ENCODE measurements around the gene RYR2. TPM values are rescaled to one million over a fixed set of nuclear protein-coding genes. Genes with fewer than 3 reads are reported as not detected.

Gene RYR2
- total RNA-seq, 1 experiment from 2014 or later = 3.4 TPM

GRCh38 chr1:237788069-237788468 is 746.1 kb downstream of the RYR2 start:
- Histone ChIP-seq H3K9me3 (ENCODE audit: control insufficient read depth, low read depth, low read length) (no peaks in the 10 kb centered on the region), H3K23ac (ENCODE audit: insufficient read length, low read depth, low read length) (no peak overlapping the region), H2BK12ac (ENCODE audit: insufficient read length, low read depth, low read length) (no peak overlapping the region), H3K27ac (ENCODE audit: insufficient read length, low read depth, low read length) (no peak overlapping the region), H3K9ac (ENCODE audit: extremely low read depth, insufficient read length, low read length) (no peak overlapping the region), H2BK15ac (ENCODE audit: low read depth, low read length) (no peak overlapping the region), H3T11ph (ENCODE audit: low read length) (no peak overlapping the region), H3K4me1 (ENCODE audit: insufficient read depth, low read length) (0 out of 2 replicates have a peak, but pooled peaks cover 4% of the 10 kb centered on the region), H3K79me2 (ENCODE audit: insufficient read depth, low read length) (no peaks in the 10 kb centered on the region), H3K4ac (ENCODE audit: low read depth, low read length) (no peak overlapping the region), H3K79me1 (ENCODE audit: insufficient read depth, low read depth, low read length, poor library complexity, severe bottlenecking) (no peaks in the 10 kb centered on the region), H4K20me1 (ENCODE audit: control insufficient read depth, insufficient read depth, insufficient read length) (no peaks in the 10 kb centered on the region), H3K18ac (ENCODE audit: insufficient read length, low read depth, low read length) (no peak overlapping the region), H2BK120ac (ENCODE audit: low read depth, low read length, poor library complexity, severe bottlenecking) (no peak overlapping the region), H3K27me3 (ENCODE audit: insufficient read depth, low read length) (no peaks in the 10 kb centered on the region), H3K14ac (ENCODE audit: insufficient read depth, low read length) (no peak overlapping the region), H4K8ac (replicated peaks; ENCODE audit: insufficient read length, low read depth, low read length) (no peak overlapping the region), H4K5ac (ENCODE audit: insufficient read length, low read depth, low read length) (no peak overlapping the region), H3K56ac (ENCODE audit: insufficient read length, low read depth, low read length) (no peak overlapping the region), H2BK5ac (ENCODE audit: insufficient read length, low read length) (no peak overlapping the region), H3K4me2 (ENCODE audit: insufficient read depth, insufficient read length, low read length) (no peak overlapping the region), H2AK5ac (ENCODE audit: insufficient read length, low read length) (no peak overlapping the region), H3K23me2 (ENCODE audit: insufficient read length, low read depth, low read length, poor library complexity, severe bottlenecking) (no peaks in the 10 kb centered on the region), H2AFZ (ENCODE audit: low read length) (no peak overlapping the region), H4K91ac (ENCODE audit: insufficient read length, low read depth, low read length) (no peak overlapping the region), H2BK20ac (ENCODE audit: low read depth, low read length, poor library complexity, severe bottlenecking) (no peak overlapping the region)
- no peak for TF ChIP-seq CTCF (conservative IDR thresholded peaks at IDR 0.05)
- no CpG with 5 or more reads among the region's 3 CpGs for WGBS (ENCODE audit: extremely low coverage, insufficient read length, low lambda C conversion rate)
- DNase-seq = no peak
- no peak overlapping the region for H3K4me3 Mint-ChIP-seq
- H3K27me3 Mint-ChIP-seq (ENCODE audit: low read depth) = no peaks in the 10 kb centered on the region
- H3K27ac Mint-ChIP-seq = peak overlapping the region in 1 of 3 experiments; percentile 50; a peak in 2 of 7 replicates
- peaks cover 0 to 6% (median 4%) of the 10 kb centered on the region in 3 experiments; a peak in 3 of 7 replicates for H3K36me3 Mint-ChIP-seq (ENCODE audit: insufficient read depth in 1 of 3, low read depth in 3 of 3)
- peaks cover 9% of the 10 kb centered on the region in 2 experiments for H3K4me1 Mint-ChIP-seq
- no peaks in the 10 kb centered on the region; a peak in 1 of 5 replicates for H3K9me3 Mint-ChIP-seq
